ENCODE results near the gene FKRP.

The FKRP gene

GRCh38 chr19:46722421-46723022 lies 23.3 kb upstream of the FKRP start:
- Histone ChIP-seq H3K9me2 (replicated peaks; ENCODE audit: low read depth, low read length) (no peaks in the 10 kb centered on the region), H3F3A (ENCODE audit: low read depth) (peaks cover 11% of the 10 kb centered on the region), H3K79me2 (ENCODE audit: insufficient read depth, low read length) (peaks cover 4% of the 10 kb centered on the region; the same call in 1 of the 2 replicates), H3K9ac (ENCODE audit: low read depth, low read length, poor library complexity, severe bottlenecking) (peak overlapping the region; percentile 21), H4K20me1 (ENCODE audit: insufficient read depth, low read length, poor library complexity, severe bottlenecking) (no peaks in the 10 kb centered on the region), H3K36me3 (ENCODE audit: insufficient read depth, low read length) (peaks cover 73% of the 10 kb centered on the region; the same call in 1 of the 2 replicates), H3K4me3 (ENCODE audit: low read length, poor library complexity, severe bottlenecking) (peak overlapping the region; percentile 15), H3K9me3 (ENCODE audit: insufficient read depth, low read depth, low read length) (no peaks in the 10 kb centered on the region), H3K27me3 (ENCODE audit: insufficient read depth, low read length, poor library complexity, severe bottlenecking) (no peaks in the 10 kb centered on the region), H2AFZ (ENCODE audit: low read length) (no peak overlapping the region), H3K4me2 (ENCODE audit: low read depth, low read length, poor library complexity, severe bottlenecking) (peak overlapping the region; percentile 55), H3K4me1 (ENCODE audit: insufficient read depth, low read length, poor library complexity, severe bottlenecking) (peaks cover 61% of the 10 kb centered on the region)
- no peak for TF ChIP-seq CTCF (conservative IDR thresholded peaks at IDR 0.05; ENCODE audit: low read length)
- no peak for TF ChIP-seq EZH2phosphoT487 (IDR thresholded peaks at IDR 0.05; ENCODE audit: borderline replicate concordance)

GRCh38 chr19:46723023-46723461 lies 22.8 kb upstream of the FKRP start:
- peak overlapping the region; percentile 15 for H3K4me3 ChIP-seq (ENCODE audit: low read length, poor library complexity, severe bottlenecking)
- peaks cover 4% of the 10 kb centered on the region for H4K20me1 ChIP-seq (ENCODE audit: insufficient read depth, low read length, poor library complexity, severe bottlenecking)
- H3K79me2 ChIP-seq (ENCODE audit: insufficient read depth, low read length) = peaks cover 4% of the 10 kb centered on the region; the same call in 1 of the 2 replicates
- peaks cover 56% of the 10 kb centered on the region for H3K4me1 ChIP-seq (ENCODE audit: insufficient read depth, low read length, poor library complexity, severe bottlenecking)
- H3K9me2 ChIP-seq (replicated peaks; ENCODE audit: low read depth, low read length) = no peaks in the 10 kb centered on the region
- peak overlapping the region; percentile 21 for H3K9ac ChIP-seq (ENCODE audit: low read depth, low read length, poor library complexity, severe bottlenecking)
- H3K27me3 ChIP-seq (ENCODE audit: insufficient read depth, low read length, poor library complexity, severe bottlenecking) = no peaks in the 10 kb centered on the region
- H3K36me3 ChIP-seq (ENCODE audit: insufficient read depth, low read length) = peaks cover 79% of the 10 kb centered on the region; the same call in 1 of the 2 replicates
- H3K9me3 ChIP-seq (ENCODE audit: insufficient read depth, low read depth, low read length) = no peaks in the 10 kb centered on the region
- peaks cover 6% of the 10 kb centered on the region for H3F3A ChIP-seq (ENCODE audit: low read depth)
- TF ChIP-seq CTCF (conservative IDR thresholded peaks at IDR 0.05; ENCODE audit: low read length) (no peak), EZH2phosphoT487 (IDR thresholded peaks at IDR 0.05; ENCODE audit: borderline replicate concordance) (no peak)
- no peak overlapping the region for H2AFZ ChIP-seq (ENCODE audit: low read length)
- H3K4me2 ChIP-seq (ENCODE audit: low read depth, low read length, poor library complexity, severe bottlenecking) = peak overlapping the region; percentile 55

GRCh38 chr19:46723471-46723870 lies 22.4 kb upstream of the FKRP start:
- H3K4me1 ChIP-seq (ENCODE audit: insufficient read depth, low read length, poor library complexity, severe bottlenecking) = peaks cover 54% of the 10 kb centered on the region
- H3F3A ChIP-seq (ENCODE audit: low read depth) = peaks cover 5% of the 10 kb centered on the region
- no peak overlapping the region for H3K4me3 ChIP-seq (ENCODE audit: low read length, poor library complexity, severe bottlenecking)
- peak overlapping the region; percentile 21 for H3K9ac ChIP-seq (ENCODE audit: low read depth, low read length, poor library complexity, severe bottlenecking)
- H3K9me2 ChIP-seq (replicated peaks; ENCODE audit: low read depth, low read length) = no peaks in the 10 kb centered on the region
- no peak overlapping the region for H2AFZ ChIP-seq (ENCODE audit: low read length)
- peak overlapping the region; percentile 55 for H3K4me2 ChIP-seq (ENCODE audit: low read depth, low read length, poor library complexity, severe bottlenecking)
- peaks cover 8% of the 10 kb centered on the region; the same call in 1 of the 2 replicates for H3K79me2 ChIP-seq (ENCODE audit: insufficient read depth, low read length)
- no peak for TF ChIP-seq EZH2phosphoT487 (IDR thresholded peaks at IDR 0.05; ENCODE audit: borderline replicate concordance)
- TF ChIP-seq CTCF (conservative IDR thresholded peaks at IDR 0.05; ENCODE audit: low read length) = no peak
- H3K27me3 ChIP-seq (ENCODE audit: insufficient read depth, low read length, poor library complexity, severe bottlenecking) = no peaks in the 10 kb centered on the region
- peaks cover 83% of the 10 kb centered on the region; the same call in 1 of the 2 replicates for H3K36me3 ChIP-seq (ENCODE audit: insufficient read depth, low read length)
- no peaks in the 10 kb centered on the region for H3K9me3 ChIP-seq (ENCODE audit: insufficient read depth, low read depth, low read length)
- peaks cover 8% of the 10 kb centered on the region for H4K20me1 ChIP-seq (ENCODE audit: insufficient read depth, low read length, poor library complexity, severe bottlenecking)

Measured in Loucy (cell line).